ENCODE results near the gene PCDHGA1. TPM values are rescaled to one million over a fixed set of nuclear protein-coding genes. Genes with fewer than 3 reads are reported as not detected.
A peak's percentile ranks its signal among the peaks of the same experiment; 100 is the strongest.
"Not testable (repeated sequence)": the region's sequence is repeated elsewhere in the genome, so short reads cannot be mapped to it uniquely, and the experiment has no call there.

Gene PCDHGA1
- total RNA-seq, 4 donors from 2014 or later: 0.65 to 0.97 (median 0.71) TPM

DNA sequence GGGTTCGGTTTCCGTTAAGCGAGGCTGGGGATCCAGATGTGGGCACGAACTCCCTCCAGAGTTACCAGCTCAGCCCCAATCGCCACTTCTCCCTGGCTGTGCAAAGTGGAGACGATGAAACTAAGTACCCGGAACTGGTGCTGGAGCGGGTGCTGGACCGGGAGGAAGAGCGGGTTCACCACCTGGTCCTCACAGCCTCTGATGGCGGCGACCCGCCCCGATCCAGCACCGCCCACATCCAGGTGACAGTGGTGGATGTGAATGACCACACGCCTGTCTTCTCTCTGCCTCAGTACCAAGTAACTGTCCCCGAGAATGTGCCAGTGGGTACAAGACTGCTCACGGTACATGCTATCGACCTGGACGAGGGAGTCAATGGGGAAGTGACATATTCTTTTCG, 53.0 kb downstream of the PCDHGA1 start:
- no peak for TF ChIP-seq POLR2A (IDR thresholded peaks at IDR 0.05)
- TF ChIP-seq, protein P1, sequence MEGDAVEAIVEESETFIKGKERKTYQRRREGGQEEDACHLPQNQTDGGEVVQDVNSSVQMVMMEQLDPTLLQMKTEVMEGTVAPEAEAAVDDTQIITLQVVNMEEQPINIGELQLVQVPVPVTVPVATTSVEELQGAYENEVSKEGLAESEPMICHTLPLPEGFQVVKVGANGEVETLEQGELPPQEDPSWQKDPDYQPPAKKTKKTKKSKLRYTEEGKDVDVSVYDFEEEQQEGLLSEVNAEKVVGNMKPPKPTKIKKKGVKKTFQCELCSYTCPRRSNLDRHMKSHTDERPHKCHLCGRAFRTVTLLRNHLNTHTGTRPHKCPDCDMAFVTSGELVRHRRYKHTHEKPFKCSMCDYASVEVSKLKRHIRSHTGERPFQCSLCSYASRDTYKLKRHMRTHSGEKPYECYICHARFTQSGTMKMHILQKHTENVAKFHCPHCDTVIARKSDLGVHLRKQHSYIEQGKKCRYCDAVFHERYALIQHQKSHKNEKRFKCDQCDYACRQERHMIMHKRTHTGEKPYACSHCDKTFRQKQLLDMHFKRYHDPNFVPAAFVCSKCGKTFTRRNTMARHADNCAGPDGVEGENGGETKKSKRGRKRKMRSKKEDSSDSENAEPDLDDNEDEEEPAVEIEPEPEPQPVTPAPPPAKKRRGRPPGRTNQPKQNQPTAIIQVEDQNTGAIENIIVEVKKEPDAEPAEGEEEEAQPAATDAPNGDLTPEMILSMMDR (IDR thresholded peaks at IDR 0.05 in 4 of 5, conservative IDR thresholded peaks at IDR 0.05 in 1 of 5): no peak
- Histone ChIP-seq H3K36me3 (no peaks in the 10 kb centered on the region), H3K4me3 (peak overlapping the region in 2 of 4 donors; percentile 48 to 58), H3K9me3 (peaks cover 0 to under 1% (median 0%) of the 10 kb centered on the region in 3 donors), H3K27ac (no peak overlapping the region), H3K4me1 (peaks cover 0 to 4% of the 10 kb centered on the region in 2 donors), H3K27me3 (peaks cover 0 to 6% (median 0%) of the 10 kb centered on the region in 3 donors)
- in situ Hi-C loops (cut with MboI; ENCODE audit: low sequenced_read_pairs in 4 of 4) (no loop called here), intact Hi-C loops (cut with DNase I; ENCODE audit: low total_unique reads) (no loop called here)
- DNase-seq: no peak
- ATAC-seq: no peak

DNA sequence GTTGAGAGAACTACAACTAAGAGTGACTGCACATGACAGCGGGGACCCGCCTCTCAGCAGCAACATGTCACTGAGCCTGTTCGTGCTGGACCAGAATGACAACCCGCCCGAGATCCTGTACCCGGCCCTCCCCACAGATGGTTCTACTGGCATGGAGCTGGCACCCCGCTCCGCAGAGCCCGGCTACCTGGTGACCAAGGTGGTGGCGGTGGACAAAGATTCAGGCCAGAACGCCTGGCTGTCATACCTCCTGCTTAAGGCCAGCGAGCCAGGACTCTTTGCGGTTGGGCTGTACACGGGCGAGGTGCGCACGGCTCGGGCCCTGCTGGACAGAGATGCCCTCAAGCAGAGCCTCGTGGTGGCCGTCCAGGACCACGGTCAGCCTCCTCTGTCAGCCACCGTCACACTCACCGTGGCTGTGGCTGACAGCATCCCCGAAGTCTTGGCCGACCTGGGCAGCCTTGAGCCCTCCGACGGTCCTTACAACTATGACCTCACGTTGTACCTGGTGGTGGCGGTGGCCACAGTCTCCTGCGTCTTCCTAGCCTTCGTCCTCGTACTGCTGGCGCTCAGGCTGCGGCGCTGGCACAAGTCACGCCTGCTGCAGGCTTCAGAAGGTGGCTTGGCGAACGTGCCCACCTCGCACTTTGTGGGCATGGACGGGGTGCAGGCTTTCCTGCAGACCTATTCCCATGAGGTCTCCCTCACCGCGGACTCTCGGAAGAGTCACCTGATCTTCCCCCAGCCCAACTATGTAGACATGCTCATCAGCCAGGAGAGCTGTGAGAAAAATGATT, 54.4 kb downstream of the PCDHGA1 start:
- ATAC-seq (no peak), DNase-seq (no peak)
- no peaks in the 10 kb centered on the region for H3K36me3 ChIP-seq
- no peak overlapping the region for H3K4me3 ChIP-seq
- H3K27ac ChIP-seq: no peak overlapping the region
- no peak for TF ChIP-seq POLR2A (IDR thresholded peaks at IDR 0.05)
- TF ChIP-seq, protein P1 (IDR thresholded peaks at IDR 0.05 in 4 of 5, conservative IDR thresholded peaks at IDR 0.05 in 1 of 5): no peak
- in situ Hi-C loops (cut with MboI; ENCODE audit: low sequenced_read_pairs in 4 of 4): no loop called here
- intact Hi-C loops (cut with DNase I; ENCODE audit: low total_unique reads): no loop called here
- H3K9me3 ChIP-seq: peaks cover 0 to 5% (median 5%) of the 10 kb centered on the region in 3 donors
- H3K27me3 ChIP-seq: peaks cover 0 to 6% (median 2%) of the 10 kb centered on the region in 3 donors
- H3K4me1 ChIP-seq: peaks cover under 1 to 4% of the 10 kb centered on the region in 2 donors

DNA sequence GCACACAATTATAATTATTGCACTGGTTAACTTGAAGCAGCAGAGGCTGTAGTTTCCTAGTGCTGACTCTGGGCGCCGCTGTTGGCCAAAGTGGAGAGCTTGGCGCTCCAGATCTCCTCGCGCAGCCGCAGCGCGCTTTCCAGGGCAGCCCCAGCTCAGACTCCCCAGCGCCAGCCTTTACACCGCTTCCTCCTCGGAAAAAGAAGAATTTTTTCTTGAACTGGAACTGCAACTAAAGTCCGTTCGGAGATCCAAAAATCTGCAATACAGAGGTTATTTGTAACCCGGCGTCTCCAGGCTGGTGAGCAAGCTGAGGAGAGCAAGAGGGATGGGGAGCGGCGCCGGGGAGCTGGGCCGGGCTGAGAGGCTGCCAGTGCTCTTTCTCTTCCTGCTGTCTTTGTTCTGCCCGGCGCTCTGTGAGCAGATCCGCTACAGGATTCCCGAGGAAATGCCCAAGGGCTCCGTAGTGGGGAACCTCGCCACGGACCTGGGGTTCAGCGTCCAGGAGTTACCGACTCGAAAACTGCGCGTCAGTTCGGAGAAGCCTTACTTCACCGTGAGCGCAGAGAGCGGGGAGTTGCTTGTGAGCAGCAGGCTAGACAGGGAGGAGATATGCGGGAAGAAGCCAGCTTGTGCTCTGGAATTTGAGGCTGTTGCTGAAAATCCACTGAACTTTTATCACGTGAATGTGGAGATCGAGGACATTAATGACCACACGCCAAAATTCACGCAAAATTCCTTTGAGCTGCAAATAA, 57.4 kb downstream of the PCDHGA1 start, which contains the start of gene PCDHGB4:
Gene PCDHGB4 (plus strand): TSS at position 142 of the 755 bp plus-strand sequence. CDS start 187 bp downstream, at position 329.
- TF ChIP-seq, protein P1 (IDR thresholded peaks at IDR 0.05 in 4 of 5, conservative IDR thresholded peaks at IDR 0.05 in 1 of 5): peak; percentile 38 to 67 (median 53)
- DNase-seq (peak in 1 of 2 donors; percentile 44), ATAC-seq (peak; percentile 47 to 83)
- Histone ChIP-seq H3K4me3 (peak within 1 kb of the TSS; percentile 14 to 52 (median 46)), H3K27ac (peak within 1 kb of the TSS in 2 of 4 donors; percentile 44 to 47)
- H3K36me3 ChIP-seq; in situ Hi-C loops (cut with MboI; ENCODE audit: low sequenced_read_pairs in 4 of 4); H3K4me1 ChIP-seq; H3K9me3 ChIP-seq; intact Hi-C loops (cut with DNase I; ENCODE audit: low total_unique reads); H3K27me3 ChIP-seq: not testable (repeated sequence)

DNA sequence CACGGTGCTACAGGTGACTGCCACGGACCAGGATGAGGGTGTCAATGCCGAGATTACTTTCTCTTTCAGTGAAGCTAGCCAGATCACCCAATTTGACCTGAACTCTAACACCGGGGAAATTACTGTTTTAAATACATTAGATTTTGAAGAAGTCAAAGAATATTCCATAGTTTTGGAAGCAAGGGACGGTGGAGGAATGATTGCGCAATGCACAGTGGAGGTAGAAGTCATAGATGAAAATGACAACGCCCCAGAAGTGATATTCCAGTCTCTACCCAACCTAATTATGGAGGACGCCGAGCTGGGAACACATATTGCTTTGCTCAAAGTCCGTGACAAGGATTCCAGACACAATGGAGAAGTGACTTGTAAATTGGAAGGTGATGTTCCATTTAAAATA, 58.3 kb downstream of the PCDHGA1 start:
- DNase-seq: no peak
- peaks cover 4% of the 10 kb centered on the region in 2 donors for H3K4me1 ChIP-seq
- H3K27ac ChIP-seq: no peak overlapping the region
- no peak for ATAC-seq
- in situ Hi-C loops (cut with MboI; ENCODE audit: low sequenced_read_pairs in 4 of 4): no loop called here
- H3K27me3 ChIP-seq: peaks cover 0 to 11% (median 2%) of the 10 kb centered on the region in 3 donors
- no peaks in the 10 kb centered on the region for H3K36me3 ChIP-seq
- intact Hi-C loops (cut with DNase I; ENCODE audit: low total_unique reads): no loop called here
- TF ChIP-seq POLR2A (IDR thresholded peaks at IDR 0.05): no peak
- TF ChIP-seq, protein P1 (IDR thresholded peaks at IDR 0.05 in 4 of 5, conservative IDR thresholded peaks at IDR 0.05 in 1 of 5): no peak
- H3K9me3 ChIP-seq: peaks cover 0 to 5% (median 5%) of the 10 kb centered on the region in 3 donors
- peak overlapping the region in 1 of 4 donors; percentile 20 for H3K4me3 ChIP-seq
